ENCODE data around the gene OR2T6.
A peak's percentile ranks its signal among the peaks of the same experiment; 100 is the strongest.
"Not testable (repeated sequence)": the region's sequence is repeated elsewhere in the genome, so short reads cannot be mapped to it uniquely, and the experiment has no call there.

OR2T6 gene

GRCh38 chr1:248375446-248375845 is at the start of gene OR2T6:
Gene OR2T6, plus strand, starts transcription at chr1:248375746. Its CDS starts 11,863 bp downstream, at chr1:248387609.
- DNase-seq, result no peak

- DNase-seq, result no peak
Observed at GRCh38 chr1:248343451-248343850, 32.1 kb upstream of the OR2T6 start.

- no peak for DNase-seq
Observed at GRCh38 chr1:248348475-248348874, 27.1 kb upstream of the OR2T6 start, which contains the start of gene OR14C36. Gene OR14C36, plus strand, starts transcription at chr1:248348775. Its CDS starts 0 bp downstream, at chr1:248348775.

- no peak for DNase-seq
Observed at GRCh38 chr1:248359415-248359814, 16.1 kb upstream of the OR2T6 start.

GRCh38 chr1:248361121-248361715 is 14.3 kb upstream of the OR2T6 start, which contains the start of gene OR2T4:
Gene OR2T4, plus strand, starts transcription at chr1:248361665. Its CDS starts 0 bp downstream, at chr1:248361665.
- no peak for DNase-seq

- no peak for DNase-seq
Observed at GRCh38 chr1:248366609-248367008, 8.9 kb upstream of the OR2T6 start.

- peak; percentile 9 for DNase-seq
Observed at GRCh38 chr1:248372394-248372793, 3.2 kb upstream of the OR2T6 start.

GRCh38 chr1:248373761-248374160 is 1.8 kb upstream of the OR2T6 start:
- DNase-seq, result no peak

- DNase-seq, result peak; percentile 57
Observed at GRCh38 chr1:248376916-248377315, 1.4 kb downstream of the OR2T6 start.

- no peak for DNase-seq
Observed at GRCh38 chr1:248380854-248381253, 5.3 kb downstream of the OR2T6 start.

GRCh38 chr1:248388426-248388825 is 12.9 kb downstream of the OR2T6 start:
- peak; percentile 39 for DNase-seq

GRCh38 chr1:248393050-248393449 is 17.5 kb downstream of the OR2T6 start:
- no peak for DNase-seq

GRCh38 chr1:248402748-248403147 is 27.2 kb downstream of the OR2T6 start, which contains the start of gene OR2T1:
Gene OR2T1, plus strand, starts transcription at chr1:248403048. Its CDS starts 3,100 bp downstream, at chr1:248406148.
- no peak for DNase-seq

GRCh38 chr1:248404024-248404423 is 28.5 kb downstream of the OR2T6 start:
- peak; percentile 44 for DNase-seq

GRCh38 chr1:248406721-248407692 is 31.5 kb downstream of the OR2T6 start:
- DNase-seq, result no peak

- no peak for DNase-seq
Observed at GRCh38 chr1:248416226-248416625, 40.7 kb downstream of the OR2T6 start.

- no peak for DNase-seq
Observed at GRCh38 chr1:248417854-248418253, 42.3 kb downstream of the OR2T6 start.

GRCh38 chr1:248421384-248421783 is 45.8 kb downstream of the OR2T6 start:
- DNase-seq, result no peak

- not testable (repeated sequence) for DNase-seq
Observed at GRCh38 chr1:248427526-248428191, 52.1 kb downstream of the OR2T6 start.

- DNase-seq, result not testable (repeated sequence)
Observed at GRCh38 chr1:248428192-248428533, 52.6 kb downstream of the OR2T6 start.

GRCh38 chr1:248431683-248432082 is 56.1 kb downstream of the OR2T6 start:
- DNase-seq, result not testable (repeated sequence)

- DNase-seq, result not testable (repeated sequence)
Observed at GRCh38 chr1:248432201-248432600, 56.7 kb downstream of the OR2T6 start.

GRCh38 chr1:248433811-248434415 is 58.4 kb downstream of the OR2T6 start:
- DNase-seq, result not testable (repeated sequence)
